Lung (tissue), 12 donors: ENCODE results near the gene ASPSCR1. TPM values are rescaled to one million over a fixed set of nuclear protein-coding genes. Genes with fewer than 3 reads are reported as not detected.

ENCODE experiments used
- ATAC-seq: fragments of 200-7000 bp; cut with Tn5 transposase; one replicate; pipeline ENCODE4 v1.9.1; 2020; ENCODE audit warnings: moderate number of reproducible peaks; ENCODE audit not compliant: insufficient read depth, low FRiP score
- DNase-seq, 3 donors: peaks; one replicate each; pipeline ENCODE4 v3.0.0-alpha.2; 2013 to 2017
- H3K27ac ChIP-seq, 2 donors: one replicate each; pipeline ENCODE4 v1.5.1; 2013; ENCODE audit warnings: mild to moderate bottlenecking in 2 of 2, moderate library complexity in 2 of 2, control low read depth in 1 of 2, inconsistent platforms in 1 of 2, low read depth in 1 of 2, low read length in 1 of 2
- H3K27me3 ChIP-seq, 3 donors: one replicate each; pipeline ENCODE4 v1.5.1; 2013; ENCODE audit warnings: low read length in 2 of 3; ENCODE audit not compliant: control insufficient read depth in 3 of 3, insufficient read depth in 3 of 3
- H3K36me3 ChIP-seq, 4 donors: one replicate each; pipeline ENCODE4 v1.5.1; 2013; ENCODE audit warnings: low read length in 4 of 4, mild to moderate bottlenecking in 1 of 4, moderate library complexity in 1 of 4; ENCODE audit not compliant: control insufficient read depth in 4 of 4, insufficient read depth in 4 of 4
- H3K4me1 ChIP-seq, 5 donors: one replicate each; pipeline ENCODE4 v1.5.1; 2013; ENCODE audit warnings: low read length in 5 of 5, mild to moderate bottlenecking in 2 of 5, moderate library complexity in 1 of 5; ENCODE audit not compliant: control insufficient read depth in 5 of 5, insufficient read depth in 5 of 5
- H3K4me3 ChIP-seq: one replicate; pipeline ENCODE4 v1.5.1; 2013; ENCODE audit warnings: mild to moderate bottlenecking, control low read depth, moderate library complexity
- H3K9ac ChIP-seq, 2 donors: one replicate each; pipeline ENCODE4 v1.5.1; 2013; ENCODE audit warnings: low read length in 2 of 2, control low read depth in 1 of 2; ENCODE audit not compliant: insufficient read depth in 1 of 2
- H3K9me3 ChIP-seq, 4 donors: one replicate each; pipeline ENCODE4 v1.5.1; 2013; ENCODE audit warnings: low read length in 3 of 4, mild to moderate bottlenecking in 1 of 4, moderate library complexity in 1 of 4; ENCODE audit not compliant: control insufficient read depth in 4 of 4, insufficient read depth in 3 of 4
- CTCF ChIP-seq: IDR thresholded peaks from 2 replicates; pipeline ENCODE4 v1.5.1; 2012; ENCODE audit warnings: mild to moderate bottlenecking; ENCODE audit errors: control extremely low read depth, extremely low read depth
- WGBS, 2 donors: extraction: QIAGEN DNeasy Blood & Tissue Kit; methylation state at CpG; one replicate each; pipeline ENCODE4 v1.1.7; 2013; 5-methylcytosine and 5-hydroxymethylcytosine counted together
- polyA plus RNA-seq, 2 donors: library from polyadenylated mRNA; stranded (reverse); fragments of 200-250 nt; gene quantifications; one replicate each; pipeline ENCODE4 v1.2.1, GENCODE V29; 2013
- total RNA-seq, 2 donors: library from RNA; depleted of rRNA in 1 of 2; stranded (reverse); fragments of >200 nt in 1 of 2; gene quantifications; one replicate each; pipeline ENCODE4 v1.2.1, GENCODE V29; 2014 to 2021
- donor health status: control.
- donor health status: control.
- donor health status: Bipolar disorder and iron deficiency.
- donor health status: healthy.
- donor health status: DM: yes; HTN: yes; CAD: no.

Gene ASPSCR1
- total and polyA plus RNA-seq, 4 donors, result 22.9 to 68.6 (median 42.4) TPM

DNA sequence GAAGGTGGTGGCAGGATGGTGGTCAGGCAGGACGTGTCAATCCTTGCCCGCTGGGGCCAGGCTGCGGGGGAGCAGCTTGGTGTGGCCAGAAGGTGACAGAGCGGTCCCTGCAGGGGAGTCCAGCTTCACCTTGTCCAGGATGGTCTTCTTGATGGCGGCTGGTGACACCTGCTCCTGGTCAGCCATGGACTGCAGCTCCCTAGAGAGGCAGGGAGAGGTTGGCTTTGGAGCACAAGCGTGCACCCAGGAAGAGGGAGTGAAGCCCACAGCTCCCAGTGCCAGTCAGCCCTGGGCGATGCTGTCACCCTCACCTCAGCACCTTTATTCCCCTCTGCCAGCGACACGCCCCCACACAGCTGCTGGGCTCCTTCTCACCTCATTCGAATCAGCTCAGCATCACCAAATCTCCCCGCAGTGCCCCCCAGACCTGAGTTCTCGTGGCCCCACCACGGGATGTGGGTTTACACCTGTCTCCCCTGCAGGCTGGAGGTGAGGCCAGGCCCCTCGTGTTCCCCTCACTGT lies 44.2 kb upstream of the ASPSCR1 start:
- no peaks in the 10 kb centered on the region for H3K9me3 ChIP-seq
- WGBS, 2 donors, result 86 to 89% methylated on average over 14 of the region's 14 CpGs
- no peak for ATAC-seq
- no peak overlapping the region for H3K27ac ChIP-seq
- H3K4me3 ChIP-seq, result no peak overlapping the region
- no peak for DNase-seq
- no peak overlapping the region for H3K9ac ChIP-seq
- peaks cover 0 to 32% (median 7%) of the 10 kb centered on the region in 5 donors for H3K4me1 ChIP-seq
- no peaks in the 10 kb centered on the region for H3K36me3 ChIP-seq
- H3K27me3 ChIP-seq, result no peaks in the 10 kb centered on the region
- TF ChIP-seq CTCF, result no peak

GRCh38 chr17:81934098-81934757 lies 43.2 kb upstream of the ASPSCR1 start:
- Histone ChIP-seq H3K36me3 (no peaks in the 10 kb centered on the region), H3K9ac (no peak overlapping the region), H3K27me3 (no peaks in the 10 kb centered on the region), H3K4me3 (no peak overlapping the region), H3K9me3 (no peaks in the 10 kb centered on the region), H3K4me1 (peaks cover 0 to 25% (median 5%) of the 10 kb centered on the region in 5 donors), H3K27ac (no peak overlapping the region)
- WGBS, 2 donors, result 80 to 86% methylated on average over 22 to 23 of the region's 23 CpGs
- no peak for TF ChIP-seq CTCF
- DNase-seq (no peak), ATAC-seq (no peak)

DNA sequence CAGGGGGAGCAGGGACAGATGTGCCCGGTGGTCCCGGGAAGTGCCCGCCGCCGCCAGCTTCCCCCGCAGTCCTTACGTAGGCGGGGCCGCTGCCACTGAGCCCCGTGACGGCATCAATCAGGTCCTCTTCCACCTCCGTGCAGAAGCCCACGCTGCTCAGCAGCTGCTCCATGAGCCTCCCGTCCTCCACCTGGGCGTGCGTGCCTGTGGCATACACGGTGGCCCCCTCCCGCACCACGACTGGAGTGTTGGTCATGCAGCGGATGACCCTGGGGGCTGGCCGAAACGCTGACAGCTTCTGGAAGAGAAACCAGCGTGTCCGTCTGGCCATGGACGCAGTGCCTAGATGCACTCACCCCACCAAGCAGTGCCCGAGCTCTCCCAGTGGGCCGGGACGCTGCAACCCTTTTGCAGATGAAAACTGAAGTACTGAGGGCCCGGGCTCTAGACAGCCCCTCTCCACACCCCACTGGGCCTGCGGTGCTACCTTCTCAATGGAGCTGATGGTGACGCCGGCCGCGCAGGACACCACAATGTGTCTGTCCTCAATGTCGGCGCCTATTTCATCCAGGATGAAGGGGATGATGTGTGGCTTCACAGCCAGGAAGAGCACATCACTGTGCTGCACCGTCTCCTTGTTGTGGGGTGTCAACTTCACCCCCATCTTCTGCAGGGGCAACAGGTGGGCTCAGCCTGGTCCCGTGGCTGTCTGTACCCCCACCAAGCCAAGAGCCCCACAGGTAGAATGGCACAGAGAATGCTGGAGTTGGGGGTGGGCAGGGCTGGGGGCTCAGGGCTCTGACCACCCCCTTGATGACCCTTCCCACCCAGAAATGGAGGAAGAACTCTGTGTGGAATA lies 42.4 kb upstream of the ASPSCR1 start:
- H3K4me1 ChIP-seq, result peaks cover 0 to 22% (median 5%) of the 10 kb centered on the region in 5 donors
- 94 to 96% methylated on average over 38 of the region's 38 CpGs for WGBS, 2 donors
- no peak overlapping the region for H3K9ac ChIP-seq
- H3K4me3 ChIP-seq, result no peak overlapping the region
- no peaks in the 10 kb centered on the region for H3K36me3 ChIP-seq
- DNase-seq, result no peak
- H3K27me3 ChIP-seq, result no peaks in the 10 kb centered on the region
- no peak for ATAC-seq
- no peaks in the 10 kb centered on the region for H3K9me3 ChIP-seq
- no peak for TF ChIP-seq CTCF
- H3K27ac ChIP-seq, result no peak overlapping the region
